Mesothelial cell of epicardium (in vitro differentiated cells): Measurements from ENCODE around the gene FAM107B. TPM values are rescaled to one million over a fixed set of nuclear protein-coding genes. Genes with fewer than 3 reads are reported as not detected.

Experiments used
- DNase-seq, 2 experiments: peaks; one replicate each; pipeline ENCODE4 v3.0.0; 2021; ENCODE audit warnings: low spot score in 2 of 2; ENCODE audit not compliant: unreplicated experiment in 2 of 2
- H3K27ac Mint-ChIP-seq: 2 replicates; pipeline ENCODE4 v1.8.0; 2021; ENCODE audit warnings: mixed read lengths
- H3K27me3 Mint-ChIP-seq: 2 replicates; pipeline ENCODE4 v1.8.0; 2021; ENCODE audit warnings: low read depth, mixed read lengths
- H3K36me3 Mint-ChIP-seq: 2 replicates; pipeline ENCODE4 v1.8.0; 2021; ENCODE audit warnings: mixed read lengths
- H3K4me1 Mint-ChIP-seq: 2 replicates; pipeline ENCODE4 v1.8.0; 2021; ENCODE audit warnings: mixed read lengths
- H3K4me3 Mint-ChIP-seq: 2 replicates; pipeline ENCODE4 v1.8.0; 2021; ENCODE audit warnings: mild to moderate bottlenecking, moderate library complexity, mixed read lengths
- H3K9me3 Mint-ChIP-seq: 2 replicates; pipeline ENCODE4 v1.8.0; 2021; ENCODE audit warnings: mixed read lengths
- CTCF ChIP-seq: fragments of 200-600 bp; sonication (generic); IDR thresholded peaks from one replicate; pipeline ENCODE4 v1.5.0; 2021; ENCODE audit warnings: antibody characterized with exemption; ENCODE audit not compliant: unreplicated experiment
- total RNA-seq: library from RNA; stranded (reverse); gene quantifications from 3 replicates; pipeline ENCODE4 v1.2.1, GENCODE V29; 2021

The FAM107B gene
- total RNA-seq, 1 donor from 2014 or later = 23.5 TPM

- Mint-ChIP-seq H3K27me3 (no peaks in the 10 kb centered on the region), H3K4me3 (no peak overlapping the region), H3K27ac (no peak overlapping the region), H3K9me3 (no peaks in the 10 kb centered on the region), H3K4me1 (peaks cover 7% of the 10 kb centered on the region), H3K36me3 (no peaks in the 10 kb centered on the region)
- no peak for DNase-seq
- TF ChIP-seq CTCF = no peak
These were observed 156.0 kb downstream of the FAM107B start for GRCh38 chr10:14618674-14619073.

GRCh38 chr10:14617852-14618251, 156.8 kb downstream of the FAM107B start:
- TF ChIP-seq CTCF = no peak
- Mint-ChIP-seq H3K9me3 (no peaks in the 10 kb centered on the region), H3K27me3 (no peaks in the 10 kb centered on the region), H3K27ac (no peak overlapping the region), H3K4me3 (no peak overlapping the region), H3K4me1 (peaks cover 7% of the 10 kb centered on the region), H3K36me3 (no peaks in the 10 kb centered on the region)
- DNase-seq = no peak

GRCh38 chr10:14616955-14617730, 157.6 kb downstream of the FAM107B start:
- DNase-seq = no peak
- H3K27me3 Mint-ChIP-seq = no peaks in the 10 kb centered on the region
- H3K36me3 Mint-ChIP-seq = no peaks in the 10 kb centered on the region
- H3K4me1 Mint-ChIP-seq = peaks cover 7% of the 10 kb centered on the region
- H3K9me3 Mint-ChIP-seq = no peaks in the 10 kb centered on the region
- TF ChIP-seq CTCF = no peak
- no peak overlapping the region for H3K4me3 Mint-ChIP-seq
- no peak overlapping the region for H3K27ac Mint-ChIP-seq

- peaks cover 7% of the 10 kb centered on the region for H3K4me1 Mint-ChIP-seq
- no peaks in the 10 kb centered on the region for H3K36me3 Mint-ChIP-seq
- H3K4me3 Mint-ChIP-seq = no peak overlapping the region
- H3K9me3 Mint-ChIP-seq = no peaks in the 10 kb centered on the region
- DNase-seq = no peak
- H3K27ac Mint-ChIP-seq = no peak overlapping the region
- H3K27me3 Mint-ChIP-seq = no peaks in the 10 kb centered on the region
- TF ChIP-seq CTCF = no peak
These were observed 158.2 kb downstream of the FAM107B start for GRCh38 chr10:14616465-14616864.

- Mint-ChIP-seq H3K4me3 (no peak overlapping the region), H3K27ac (no peak overlapping the region), H3K27me3 (no peaks in the 10 kb centered on the region), H3K4me1 (peaks cover 7% of the 10 kb centered on the region), H3K9me3 (no peaks in the 10 kb centered on the region), H3K36me3 (no peaks in the 10 kb centered on the region)
- TF ChIP-seq CTCF = no peak
- no peak for DNase-seq
These were observed 161.1 kb downstream of the FAM107B start for GRCh38 chr10:14613588-14613920.
